Measurements from ENCODE around the gene DOCK3.

DNA sequence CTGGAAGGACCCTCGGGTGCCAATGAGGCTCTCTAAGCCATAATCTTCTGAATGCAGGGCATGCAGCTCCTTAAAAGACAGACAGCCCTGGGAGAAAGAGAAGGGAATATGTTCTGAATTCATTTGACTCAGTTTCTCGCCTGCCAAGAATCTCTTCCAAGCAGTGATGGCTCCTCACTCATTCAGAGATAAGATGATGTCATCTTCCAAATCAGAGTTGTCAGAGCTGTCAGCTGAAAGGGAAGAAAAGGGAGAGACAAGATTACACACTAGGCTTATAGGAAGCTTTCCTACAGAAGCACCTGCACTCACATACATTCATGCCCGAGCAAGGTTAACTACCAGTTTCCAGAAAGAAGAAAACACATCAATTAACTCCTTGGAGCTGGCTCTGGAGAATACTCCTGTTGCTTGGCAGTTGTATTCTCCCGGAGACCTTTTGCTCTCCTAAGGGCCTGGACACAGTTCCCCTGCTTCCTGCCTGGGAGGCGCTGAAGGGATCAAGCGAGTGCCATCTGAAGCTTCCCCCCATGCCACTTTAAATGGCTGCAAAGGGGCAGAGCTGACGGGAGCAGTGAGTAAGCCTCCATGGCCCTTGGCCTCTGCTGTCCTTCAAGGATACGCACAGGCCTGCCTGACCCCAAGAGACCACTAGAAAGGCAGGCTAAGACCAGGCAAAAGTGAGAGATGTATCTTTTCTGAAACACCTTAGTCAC, 724.0 kb downstream of the DOCK3 start:
- TF ChIP-seq CEBPB (IDR thresholded peaks at IDR 0.05; ENCODE audit: low read depth, low read length) (no peak), POLR2A (IDR thresholded peaks at IDR 0.05; ENCODE audit: low read depth, low read length) (no peak), MXI1 (IDR thresholded peaks at IDR 0.05; ENCODE audit: borderline replicate concordance, low read depth, low read length) (no peak), BHLHE40 (IDR thresholded peaks at IDR 0.05; ENCODE audit: low read depth, low read length) (no peak), RFX5 (IDR thresholded peaks at IDR 0.05; ENCODE audit: low read depth, low read length) (no peak), SMC3 (IDR thresholded peaks at IDR 0.05; ENCODE audit: low read depth, low read length) (no peak), MAZ (IDR thresholded peaks at IDR 0.05; ENCODE audit: borderline replicate concordance, low read depth, low read length) (no peak), RAD21 (IDR thresholded peaks at IDR 0.05; ENCODE audit: low read length) (no peak), MAFK (IDR thresholded peaks at IDR 0.05; ENCODE audit: low read depth, low read length) (no peak)
- TF ChIP-seq, protein P1, sequence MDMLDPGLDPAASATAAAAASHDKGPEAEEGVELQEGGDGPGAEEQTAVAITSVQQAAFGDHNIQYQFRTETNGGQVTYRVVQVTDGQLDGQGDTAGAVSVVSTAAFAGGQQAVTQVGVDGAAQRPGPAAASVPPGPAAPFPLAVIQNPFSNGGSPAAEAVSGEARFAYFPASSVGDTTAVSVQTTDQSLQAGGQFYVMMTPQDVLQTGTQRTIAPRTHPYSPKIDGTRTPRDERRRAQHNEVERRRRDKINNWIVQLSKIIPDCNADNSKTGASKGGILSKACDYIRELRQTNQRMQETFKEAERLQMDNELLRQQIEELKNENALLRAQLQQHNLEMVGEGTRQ (IDR thresholded peaks at IDR 0.05; ENCODE audit: low read depth, low read length): no peak
- TF ChIP-seq, protein P2, sequence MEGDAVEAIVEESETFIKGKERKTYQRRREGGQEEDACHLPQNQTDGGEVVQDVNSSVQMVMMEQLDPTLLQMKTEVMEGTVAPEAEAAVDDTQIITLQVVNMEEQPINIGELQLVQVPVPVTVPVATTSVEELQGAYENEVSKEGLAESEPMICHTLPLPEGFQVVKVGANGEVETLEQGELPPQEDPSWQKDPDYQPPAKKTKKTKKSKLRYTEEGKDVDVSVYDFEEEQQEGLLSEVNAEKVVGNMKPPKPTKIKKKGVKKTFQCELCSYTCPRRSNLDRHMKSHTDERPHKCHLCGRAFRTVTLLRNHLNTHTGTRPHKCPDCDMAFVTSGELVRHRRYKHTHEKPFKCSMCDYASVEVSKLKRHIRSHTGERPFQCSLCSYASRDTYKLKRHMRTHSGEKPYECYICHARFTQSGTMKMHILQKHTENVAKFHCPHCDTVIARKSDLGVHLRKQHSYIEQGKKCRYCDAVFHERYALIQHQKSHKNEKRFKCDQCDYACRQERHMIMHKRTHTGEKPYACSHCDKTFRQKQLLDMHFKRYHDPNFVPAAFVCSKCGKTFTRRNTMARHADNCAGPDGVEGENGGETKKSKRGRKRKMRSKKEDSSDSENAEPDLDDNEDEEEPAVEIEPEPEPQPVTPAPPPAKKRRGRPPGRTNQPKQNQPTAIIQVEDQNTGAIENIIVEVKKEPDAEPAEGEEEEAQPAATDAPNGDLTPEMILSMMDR (conservative IDR thresholded peaks at IDR 0.05; ENCODE audit: low read depth, low read length): no peak
- TF ChIP-seq, protein P3, sequence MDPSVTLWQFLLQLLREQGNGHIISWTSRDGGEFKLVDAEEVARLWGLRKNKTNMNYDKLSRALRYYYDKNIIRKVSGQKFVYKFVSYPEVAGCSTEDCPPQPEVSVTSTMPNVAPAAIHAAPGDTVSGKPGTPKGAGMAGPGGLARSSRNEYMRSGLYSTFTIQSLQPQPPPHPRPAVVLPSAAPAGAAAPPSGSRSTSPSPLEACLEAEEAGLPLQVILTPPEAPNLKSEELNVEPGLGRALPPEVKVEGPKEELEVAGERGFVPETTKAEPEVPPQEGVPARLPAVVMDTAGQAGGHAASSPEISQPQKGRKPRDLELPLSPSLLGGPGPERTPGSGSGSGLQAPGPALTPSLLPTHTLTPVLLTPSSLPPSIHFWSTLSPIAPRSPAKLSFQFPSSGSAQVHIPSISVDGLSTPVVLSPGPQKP (IDR thresholded peaks at IDR 0.05; ENCODE audit: borderline replicate concordance, low read depth, low read length): no peak

Data from IMR-90 (cell line).